GM12878 (cell line): Measurements from ENCODE around the gene ELAVL2.

ENCODE experiments used
- ASH2L ChIP-seq: fragments of 300-600, 200-600 bp; sonication (generic); IDR thresholded peaks from 2 replicates; pipeline ENCODE4 v1.6.1; 2017; ENCODE audit warnings: low read depth, mild to moderate bottlenecking, borderline replicate concordance
- ATF3 ChIP-seq: IDR thresholded peaks from 2 replicates; pipeline ENCODE4 v1.6.1; 2011; ENCODE audit warnings: low read depth, mild to moderate bottlenecking, low read length, moderate library complexity, borderline replicate concordance; ENCODE audit errors: extremely low read depth
- ZNF274 ChIP-seq: IDR thresholded peaks from one replicate; pipeline ENCODE4 v1.8.0; 2011; ENCODE audit not compliant: insufficient read length, insufficient read depth

GRCh38 chr9:23830476-23830805 lies 4.4 kb upstream of the ELAVL2 start:
- TF ChIP-seq ZNF274 (no peak), ASH2L (no peak), ATF3 (no peak)
